ENCODE measurements around the gene TDRD1. TPM values are rescaled to one million over a fixed set of nuclear protein-coding genes. Genes with fewer than 3 reads are reported as not detected.

Gene TDRD1
- total RNA-seq, 4 donors from 2014 or later, result 0.16 to 0.19 (median 0.17) TPM; not detected in 1

- TF ChIP-seq CTCF (IDR thresholded peaks at IDR 0.05; ENCODE audit: low read depth), result no peak
Measured at GRCh38 chr10:114167985-114168384, 11.2 kb upstream of the TDRD1 start.

GRCh38 chr10:114168450-114169009 lies 10.6 kb upstream of the TDRD1 start:
- TF ChIP-seq CTCF (IDR thresholded peaks at IDR 0.05; ENCODE audit: low read depth), result no peak

GRCh38 chr10:114172216-114172615 lies 6.9 kb upstream of the TDRD1 start:
- no peak for TF ChIP-seq CTCF (IDR thresholded peaks at IDR 0.05; ENCODE audit: low read depth)

- TF ChIP-seq CTCF (IDR thresholded peaks at IDR 0.05; ENCODE audit: low read depth), result no peak
Measured at GRCh38 chr10:114172776-114173602, 6.2 kb upstream of the TDRD1 start.

- TF ChIP-seq CTCF (IDR thresholded peaks at IDR 0.05; ENCODE audit: low read depth), result no peak
Measured at GRCh38 chr10:114173603-114173920, 5.6 kb upstream of the TDRD1 start.

GRCh38 chr10:114173921-114174694 lies 5.0 kb upstream of the TDRD1 start, which contains the start of gene CCDC186:
CCDC186 (minus strand) TSS chr10:114174203; CDS start chr10:114163268, 10,935 bp downstream.
- no peak for TF ChIP-seq CTCF (IDR thresholded peaks at IDR 0.05; ENCODE audit: low read depth)

GRCh38 chr10:114174695-114175188 lies 4.4 kb upstream of the TDRD1 start:
- no peak for TF ChIP-seq CTCF (IDR thresholded peaks at IDR 0.05; ENCODE audit: low read depth)

Measured in subcutaneous adipose tissue (tissue), 4 donors.